Stimulated activated CD8-positive, alpha-beta memory T cell treated with anti-CD3 and anti-CD28 coated beads, Interleukin-4, amount 100 ng/mL, for 1 hour (primary cell): ENCODE measurements around the gene EMCN.

ENCODE experiments used
- DNase-seq, 2 donors: peaks; one replicate each; pipeline ENCODE4 v3.0.0-alpha.2; 2020; ENCODE audit warnings: low read depth in 2 of 2, low spot score in 1 of 2

Gene EMCN

GRCh38 chr4:100493756-100494155 lies 24.1 kb downstream of the EMCN start:
- DNase-seq = no peak

GRCh38 chr4:100492129-100492528 lies 25.7 kb downstream of the EMCN start:
- no peak for DNase-seq

GRCh38 chr4:100489305-100489704 lies 28.5 kb downstream of the EMCN start:
- no peak for DNase-seq

- no peak for DNase-seq
These were observed 31.3 kb downstream of the EMCN start for GRCh38 chr4:100486496-100486895.

GRCh38 chr4:100483796-100484195 lies 34.0 kb downstream of the EMCN start:
- no peak for DNase-seq

- DNase-seq = no peak
These were observed 37.9 kb downstream of the EMCN start for GRCh38 chr4:100479971-100480370.

GRCh38 chr4:100469555-100469954 lies 48.3 kb downstream of the EMCN start:
- DNase-seq = no peak

- DNase-seq = no peak
These were observed 51.3 kb downstream of the EMCN start for GRCh38 chr4:100466501-100466900.

- DNase-seq = no peak
These were observed 55.8 kb downstream of the EMCN start for GRCh38 chr4:100461807-100462605.

- DNase-seq = no peak
These were observed 67.4 kb downstream of the EMCN start for GRCh38 chr4:100450449-100450848.

- no peak for DNase-seq
These were observed 86.4 kb downstream of the EMCN start for GRCh38 chr4:100431416-100431815.

- DNase-seq = no peak
These were observed 87.4 kb downstream of the EMCN start for GRCh38 chr4:100430451-100430850.

GRCh38 chr4:100429616-100430015 lies 88.2 kb downstream of the EMCN start:
- no peak for DNase-seq

- DNase-seq = no peak
These were observed 89.8 kb downstream of the EMCN start for GRCh38 chr4:100428051-100428450.

- no peak for DNase-seq
These were observed 93.4 kb downstream of the EMCN start for GRCh38 chr4:100424376-100424775.

GRCh38 chr4:100422894-100423293 lies 94.9 kb downstream of the EMCN start:
- DNase-seq = no peak

GRCh38 chr4:100421361-100421978 lies 96.4 kb downstream of the EMCN start:
- no peak for DNase-seq

GRCh38 chr4:100420571-100420970 lies 97.3 kb downstream of the EMCN start:
- no peak for DNase-seq

- DNase-seq = no peak
These were observed 100.3 kb downstream of the EMCN start for GRCh38 chr4:100417565-100417964.

- DNase-seq = no peak
These were observed 103.6 kb downstream of the EMCN start for GRCh38 chr4:100414016-100414790.

- DNase-seq = no peak
These were observed 126.0 kb downstream of the EMCN start for GRCh38 chr4:100391863-100392262.

GRCh38 chr4:100391086-100391485 lies 126.7 kb downstream of the EMCN start:
- no peak for DNase-seq
